B cell (primary cell): ENCODE data around the gene MDP1. TPM values are rescaled to one million over a fixed set of nuclear protein-coding genes. Genes with fewer than 3 reads are reported as not detected.

Source experiments
- ATAC-seq: fragments of 200-7000 bp; cut with Tn5 transposase; one replicate; pipeline ENCODE4 v1.10.0; 2021; ENCODE audit warnings: low read depth, mild to moderate bottlenecking, moderate number of reproducible peaks, moderate library complexity
- CTCF ChIA-PET: fragments of 350-600 bp; sonication (Branson Sonifier 250); formaldehyde crosslinking; loops from one replicate; lab custom pipeline; 2021; ENCODE audit warnings: antibody characterized with exemption, inconsistent platforms; lab: Charles Lee
- POLR2A ChIA-PET: fragments of 350-600 bp; sonication (Branson Sonifier 250); formaldehyde crosslinking; loops from one replicate; lab custom pipeline; 2021; ENCODE audit warnings: antibody characterized with exemption; lab: Charles Lee
- DNase-seq: peaks from one replicate; pipeline ENCODE4 v3.0.0; 2013
- H2AFZ ChIP-seq: 2 replicates; pipeline ENCODE4 v1.6.1; 2012; ENCODE audit warnings: mild to moderate bottlenecking, low read depth, low read length; ENCODE audit not compliant: insufficient read depth, poor library complexity, severe bottlenecking
- H3K27ac ChIP-seq, 2 donors: 1 replicate in 1 of 2; 2 replicates in 1 of 2; pipeline ENCODE4 v1.5.1; 2012 to 2013; ENCODE audit warnings: low read length in 2 of 2, mild to moderate bottlenecking in 2 of 2, moderate library complexity in 1 of 2
- H3K27me3 ChIP-seq, 4 experiments: fragments of 200-600 bp in 1 of 4; sonication (generic) in 1 of 4; replicated peaks in 1 of 4; 1 replicate in 2 of 4; 2 replicates in 2 of 4; pipeline versions ENCODE4 v1.6.1 to v1.7.0; 2013 to 2016; ENCODE audit warnings: low read length in 3 of 4, mild to moderate bottlenecking in 2 of 4, mixed read lengths in 1 of 4, moderate library complexity in 1 of 4; ENCODE audit not compliant: insufficient read depth in 4 of 4, control insufficient read depth in 3 of 4; ENCODE audit errors: control extremely low read depth in 1 of 4
- H3K36me3 ChIP-seq, 2 experiments: replicated peaks in 1 of 2; 1 replicate in 1 of 2; 2 replicates in 1 of 2; pipeline versions ENCODE4 v1.6.1 to v1.7.1; 2013; ENCODE audit warnings: low read length in 1 of 2; ENCODE audit not compliant: insufficient read depth in 2 of 2, control insufficient read depth in 1 of 2; ENCODE audit errors: control extremely low read depth in 1 of 2, extremely low read depth in 1 of 2
- H3K4me1 ChIP-seq, 2 donors: fragments of 200-600 bp in 1 of 2; sonication (generic) in 1 of 2; 1 replicate in 1 of 2; 2 replicates in 1 of 2; pipeline versions ENCODE4 v1.5.1 to v1.6.1; 2013 to 2017; ENCODE audit warnings: low read length in 2 of 2; ENCODE audit not compliant: control insufficient read depth in 2 of 2, insufficient read depth in 2 of 2
- H3K4me2 ChIP-seq: replicated peaks from 2 replicates; pipeline ENCODE3; 2012; ENCODE audit warnings: mild to moderate bottlenecking, low read depth, low read length; ENCODE audit not compliant: poor library complexity, severe bottlenecking
- H3K4me3 ChIP-seq, 5 experiments: fragments of 200-600 bp in 1 of 5; sonication (generic) in 1 of 5; 1 replicate in 3 of 5; 2 replicates in 2 of 5; pipeline versions ENCODE4 v1.5.1 to v1.7.0; 2011 to 2016; ENCODE audit warnings: low read length in 4 of 5, mild to moderate bottlenecking in 4 of 5, low read depth in 2 of 5, control low read depth in 1 of 5, moderate library complexity in 1 of 5; ENCODE audit not compliant: insufficient read depth in 1 of 5; ENCODE audit errors: control extremely low read depth in 1 of 5, extremely low read depth in 1 of 5
- H3K79me2 ChIP-seq: fragments of 200-600 bp; sonication (generic); one replicate; pipeline ENCODE4 v1.6.0; 2016; ENCODE audit warnings: low read length; ENCODE audit not compliant: control insufficient read depth, insufficient read depth
- H3K9ac ChIP-seq: fragments of 200-600 bp; sonication (generic); 2 replicates; pipeline ENCODE4 v1.6.1; 2017; ENCODE audit warnings: mild to moderate bottlenecking, low read length, moderate library complexity
- H3K9me3 ChIP-seq, 3 donors: one replicate each; pipeline versions ENCODE4 v1.6.1 to v1.7.1; 2013; ENCODE audit warnings: low read length in 2 of 3; ENCODE audit not compliant: control insufficient read depth in 2 of 3, insufficient read depth in 1 of 3; ENCODE audit errors: control extremely low read depth in 1 of 3
- H4K20me1 ChIP-seq: 2 replicates; pipeline ENCODE4 v1.6.0; 2012; ENCODE audit warnings: mild to moderate bottlenecking, low read length; ENCODE audit not compliant: insufficient read depth, control insufficient read depth, poor library complexity, severe bottlenecking
- H3K27ac Mint-ChIP-seq: one replicate; pipeline ENCODE4 v1.8.0; 2021; ENCODE audit warnings: mixed read lengths
- H3K27me3 Mint-ChIP-seq: one replicate; pipeline ENCODE4 v1.8.0; 2021; ENCODE audit warnings: mixed read lengths
- H3K4me1 Mint-ChIP-seq: one replicate; pipeline ENCODE4 v1.8.0; 2021; ENCODE audit warnings: mixed read lengths
- H3K4me3 Mint-ChIP-seq: one replicate; pipeline ENCODE4 v1.8.0; 2021; ENCODE audit warnings: mixed read lengths
- H3K9me3 Mint-ChIP-seq: one replicate; pipeline ENCODE4 v1.8.0; 2022; ENCODE audit warnings: mixed read lengths; ENCODE audit not compliant: insufficient read depth
- CTCF ChIP-seq: fragments of 200-600 bp; IDR thresholded peaks from one replicate; pipeline ENCODE4 v1.8.0; 2022; ENCODE audit warnings: antibody characterized with exemption, mild to moderate bottlenecking
- EZH2 ChIP-seq: IDR thresholded peaks from 2 replicates; pipeline ENCODE4 v1.6.1; 2012; ENCODE audit warnings: borderline replicate concordance, low read depth, mild to moderate bottlenecking, moderate library complexity, low read length; ENCODE audit not compliant: insufficient read depth, poor library complexity, severe bottlenecking
- WGBS: methylation state at CpG from one replicate; pipeline ENCODE4 v1.1.5; 2013; ENCODE audit warnings: missing lambda C conversion rate; ENCODE audit not compliant: insufficient coverage; 5-methylcytosine and 5-hydroxymethylcytosine counted together
- intact Hi-C: fragments of 100-400 bp; cut with micrococcal nuclease; formaldehyde crosslinking; loops from one replicate; pipeline ENCODE4 v1.10.0; 2022
- polyA plus RNA-seq: library from polyadenylated mRNA; depleted of rRNA; stranded (reverse); fragments of >200 nt; gene quantifications from 2 replicates; pipeline ENCODE4 v1.2.3, GENCODE V29; 2012
- total RNA-seq, 2 donors: library from RNA; stranded (reverse); fragments of 120-200 nt in 1 of 2; gene quantifications; 1 replicate in 1 of 2; 2 replicates in 1 of 2; pipeline versions ENCODE4 v1.2.3 to v1.2.4, GENCODE V29; 2013 to 2022

MDP1 gene
- total and polyA plus RNA-seq, 2 donors (not counting 1 experiment from before 2014, with no cell fraction given), result 11.3 to 28.1 TPM

GRCh38 chr14:24179961-24180796 lies 35.7 kb downstream of the MDP1 start:
- H3K9me3 Mint-ChIP-seq, result no peaks in the 10 kb centered on the region
- peaks cover 8% of the 10 kb centered on the region for H3K4me1 Mint-ChIP-seq
- H3K27ac Mint-ChIP-seq, result peak overlapping the region; percentile 38
- no peak overlapping the region for H2AFZ ChIP-seq
- no peak overlapping the region for H3K4me3 Mint-ChIP-seq
- CTCF ChIA-PET, result interaction anchor here (0.8 to 1.6 kb wide), 3 partner anchors 14 to 85 kb away, joined by 3 read pairs; partner anchors contain the start of gene PSME2
- no peaks in the 10 kb centered on the region for H3K27me3 Mint-ChIP-seq
- intact Hi-C loops, result no loop called here
- H3K4me3 ChIP-seq, result no peak overlapping the region
- H3K36me3 ChIP-seq, result peaks cover 3 to 72% of the 10 kb centered on the region in 2 experiments
- no peaks in the 10 kb centered on the region for H3K4me1 ChIP-seq
- no peak overlapping the region for H3K9ac ChIP-seq
- H3K27ac ChIP-seq, result no peak overlapping the region
- DNase-seq (no peak), ATAC-seq (no peak)
- no peak overlapping the region for H3K4me2 ChIP-seq
- no peaks in the 10 kb centered on the region for H3K9me3 ChIP-seq
- TF ChIP-seq EZH2 (no peak), CTCF (no peak)
- H3K79me2 ChIP-seq, result peaks cover 5% of the 10 kb centered on the region
- H4K20me1 ChIP-seq, result no peaks in the 10 kb centered on the region
- POLR2A ChIA-PET, result interaction anchor here (0.5 to 0.8 kb wide), 2 partner anchors 36 to 52 kb away, joined by 3 to 11 read pairs; partner anchors contain the start of genes GMPR2, MDP1 and NEDD8
- H3K27me3 ChIP-seq, result no peaks in the 10 kb centered on the region
- 75% methylated on average over 14 of the region's 18 CpGs for WGBS
